ENCODE measurements around the gene SPDYE17.
"Not testable (repeated sequence)": the region's sequence is repeated elsewhere in the genome, so short reads cannot be mapped to it uniquely, and the experiment has no call there.

DNA sequence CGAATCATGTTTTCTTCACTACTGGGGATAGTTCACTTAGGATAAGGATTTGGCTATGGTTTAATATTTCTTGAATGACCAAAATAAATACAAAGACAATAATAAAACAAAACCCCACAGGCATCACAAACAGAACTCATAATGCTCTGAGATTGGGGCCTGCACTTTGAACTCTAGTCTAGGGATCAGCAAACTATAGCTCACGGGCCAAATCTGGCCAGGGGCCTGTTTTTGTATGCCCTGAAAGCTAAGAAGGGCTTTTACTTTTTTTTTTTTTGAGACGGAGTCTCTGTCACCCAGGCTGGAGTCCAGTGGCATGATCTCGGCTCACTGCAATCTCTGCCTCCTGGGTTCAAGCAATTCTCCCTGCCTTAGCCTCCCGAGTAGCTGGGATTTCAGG is 44.9 kb upstream of the SPDYE17 start:
- TF ChIP-seq CTCF, POLR2A, POLR2AphosphoS5, EP300 (IDR thresholded peaks at IDR 0.05): not testable (repeated sequence)
